Measurements from ENCODE around the gene CREBRF.
"Not testable (repeated sequence)": the region's sequence is repeated elsewhere in the genome, so short reads cannot be mapped to it uniquely, and the experiment has no call there.

CREBRF gene

DNA sequence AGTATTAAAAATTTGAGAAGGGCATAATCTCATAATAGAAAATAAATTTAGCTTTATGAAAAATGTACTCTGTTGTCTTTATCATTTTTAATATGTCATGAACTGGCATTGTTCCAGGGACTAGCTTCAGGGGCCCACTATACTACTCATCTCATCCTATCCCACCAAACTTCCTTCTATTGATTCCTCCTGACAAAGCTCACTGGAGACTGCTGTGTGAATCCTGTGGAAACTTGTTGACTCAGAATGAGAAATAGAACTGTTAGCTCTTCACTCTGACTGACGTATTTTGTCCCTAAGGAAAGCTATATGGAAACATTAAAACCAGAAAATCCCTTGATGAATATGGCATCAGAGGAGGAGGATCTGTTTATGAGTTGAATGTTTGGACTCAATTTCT is 58.4 kb downstream of the CREBRF start:
- Histone ChIP-seq H2AFZ (ENCODE audit: low read length) (no peak overlapping the region), H3K9ac (ENCODE audit: low read length) (no peak overlapping the region), H3K79me2 (ENCODE audit: low read length) (no peaks in the 10 kb centered on the region), H3K27me3 (replicated peaks; ENCODE audit: insufficient read depth, low read length) (no peaks in the 10 kb centered on the region), H3K36me3 (replicated peaks; ENCODE audit: insufficient read depth, low read length) (no peaks in the 10 kb centered on the region), H3K4me2 (ENCODE audit: low read depth, low read length) (no peak overlapping the region), H3K9me3 (replicated peaks; ENCODE audit: insufficient read depth, low read length) (no peaks in the 10 kb centered on the region), H3K4me1 (ENCODE audit: low read length) (no peaks in the 10 kb centered on the region), H3K27ac (ENCODE audit: low read length) (no peak overlapping the region), H4K20me1 (ENCODE audit: insufficient read depth, low read length) (no peaks in the 10 kb centered on the region), H3K4me3 (ENCODE audit: low read length) (no peak overlapping the region), H3F3A (ENCODE audit: insufficient read depth, low read length) (no peaks in the 10 kb centered on the region), H3K9me2 (replicated peaks; ENCODE audit: insufficient read depth, low read length) (no peaks in the 10 kb centered on the region)
- no peak for DNase-seq
- TF ChIP-seq, protein P1, sequence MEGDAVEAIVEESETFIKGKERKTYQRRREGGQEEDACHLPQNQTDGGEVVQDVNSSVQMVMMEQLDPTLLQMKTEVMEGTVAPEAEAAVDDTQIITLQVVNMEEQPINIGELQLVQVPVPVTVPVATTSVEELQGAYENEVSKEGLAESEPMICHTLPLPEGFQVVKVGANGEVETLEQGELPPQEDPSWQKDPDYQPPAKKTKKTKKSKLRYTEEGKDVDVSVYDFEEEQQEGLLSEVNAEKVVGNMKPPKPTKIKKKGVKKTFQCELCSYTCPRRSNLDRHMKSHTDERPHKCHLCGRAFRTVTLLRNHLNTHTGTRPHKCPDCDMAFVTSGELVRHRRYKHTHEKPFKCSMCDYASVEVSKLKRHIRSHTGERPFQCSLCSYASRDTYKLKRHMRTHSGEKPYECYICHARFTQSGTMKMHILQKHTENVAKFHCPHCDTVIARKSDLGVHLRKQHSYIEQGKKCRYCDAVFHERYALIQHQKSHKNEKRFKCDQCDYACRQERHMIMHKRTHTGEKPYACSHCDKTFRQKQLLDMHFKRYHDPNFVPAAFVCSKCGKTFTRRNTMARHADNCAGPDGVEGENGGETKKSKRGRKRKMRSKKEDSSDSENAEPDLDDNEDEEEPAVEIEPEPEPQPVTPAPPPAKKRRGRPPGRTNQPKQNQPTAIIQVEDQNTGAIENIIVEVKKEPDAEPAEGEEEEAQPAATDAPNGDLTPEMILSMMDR (IDR thresholded peaks at IDR 0.05; ENCODE audit: low read length) = no peak
- TF ChIP-seq EZH2 (optimal IDR thresholded peaks at IDR 0.05; ENCODE audit: low read depth, low read length) = no peak
- no peak for TF ChIP-seq EZH2phosphoT487 (IDR thresholded peaks at IDR 0.05; ENCODE audit: low read length)

DNA sequence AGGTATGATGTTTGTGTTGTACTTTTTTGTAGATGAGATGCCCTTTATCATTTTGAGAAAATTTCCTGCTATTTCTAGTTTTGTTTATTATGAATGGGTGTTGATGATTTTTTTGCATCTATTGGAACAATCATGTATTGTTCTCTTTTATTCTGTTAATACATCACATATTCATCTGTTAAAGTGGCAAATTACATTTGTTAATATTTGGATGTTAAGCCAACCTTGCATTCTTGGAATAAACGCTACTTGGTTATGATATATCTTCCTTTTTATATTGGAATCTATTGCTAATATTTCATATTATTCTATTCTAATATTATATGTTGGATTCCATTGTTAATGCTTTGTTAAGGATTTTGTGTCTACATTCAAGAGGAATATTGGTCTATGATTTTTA is 63.6 kb downstream of the CREBRF start:
- TF ChIP-seq, protein P1 (IDR thresholded peaks at IDR 0.05; ENCODE audit: low read length) = no peak
- TF ChIP-seq EZH2phosphoT487 (IDR thresholded peaks at IDR 0.05; ENCODE audit: low read length) = no peak
- TF ChIP-seq EZH2 (optimal IDR thresholded peaks at IDR 0.05; ENCODE audit: low read depth, low read length) = no peak
- no peaks in the 10 kb centered on the region for H3K4me1 ChIP-seq (ENCODE audit: low read length)

DNA sequence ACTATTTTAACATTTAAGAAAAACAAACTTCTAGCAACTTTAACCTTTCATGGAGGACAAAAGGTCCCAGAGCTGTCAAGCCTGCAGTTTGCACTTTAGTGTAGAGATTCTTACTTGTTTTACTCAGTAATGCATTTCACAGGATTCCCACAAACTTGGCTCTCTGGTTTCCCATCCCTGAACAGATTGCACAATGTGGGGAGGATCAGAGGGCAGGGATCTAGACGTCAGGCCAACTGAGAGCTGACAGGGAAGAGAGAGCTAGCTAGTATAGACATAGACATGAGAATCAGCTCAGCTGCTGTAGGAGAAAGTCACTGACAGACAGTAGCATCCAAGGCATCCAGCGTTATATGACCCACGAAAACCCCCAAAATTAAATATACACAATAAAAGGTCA is 67.3 kb downstream of the CREBRF start:
- no peak for DNase-seq
- no peaks in the 10 kb centered on the region for H3F3A ChIP-seq (ENCODE audit: insufficient read depth, low read length)

More for the DNA sequence above, 63.6 kb downstream of the CREBRF start:
- no peak for DNase-seq
- Histone ChIP-seq H3K27ac (ENCODE audit: low read length) (no peak overlapping the region), H3K27me3 (replicated peaks; ENCODE audit: insufficient read depth, low read length) (no peaks in the 10 kb centered on the region), H3K4me2 (ENCODE audit: low read depth, low read length) (no peak overlapping the region), H2AFZ (ENCODE audit: low read length) (no peak overlapping the region), H3K4me3 (ENCODE audit: low read length) (no peak overlapping the region), H3F3A (ENCODE audit: insufficient read depth, low read length) (no peaks in the 10 kb centered on the region), H3K79me2 (ENCODE audit: low read length) (no peaks in the 10 kb centered on the region), H3K36me3 (replicated peaks; ENCODE audit: insufficient read depth, low read length) (no peaks in the 10 kb centered on the region), H4K20me1 (ENCODE audit: insufficient read depth, low read length) (no peaks in the 10 kb centered on the region), H3K9me3 (replicated peaks; ENCODE audit: insufficient read depth, low read length) (no peaks in the 10 kb centered on the region), H3K9me2 (replicated peaks; ENCODE audit: insufficient read depth, low read length) (no peaks in the 10 kb centered on the region), H3K9ac (ENCODE audit: low read length) (no peak overlapping the region)

DNA sequence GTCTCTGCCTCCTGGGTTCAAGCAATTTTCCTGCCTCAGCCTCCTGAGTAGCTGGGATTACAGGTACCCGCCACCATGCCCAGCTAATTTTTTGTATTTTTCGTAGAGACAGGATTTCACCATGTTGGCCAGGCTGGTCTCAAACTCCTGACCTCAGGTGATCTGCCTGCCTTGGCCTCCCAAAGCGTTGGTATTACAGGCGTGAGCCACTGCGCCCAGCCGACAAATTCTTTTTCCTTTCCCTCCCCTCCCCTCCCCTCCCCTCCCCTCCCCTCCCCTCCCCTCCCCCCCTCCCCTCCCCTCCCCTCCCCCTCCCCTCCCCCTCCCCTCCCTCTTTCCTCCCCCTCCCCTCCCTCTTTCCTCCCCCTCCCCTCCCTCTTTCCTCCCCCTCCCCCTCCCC is 76.0 kb downstream of the CREBRF start:
- not testable (repeated sequence) for H3K9ac ChIP-seq (ENCODE audit: low read length); H3K27ac ChIP-seq (ENCODE audit: low read length); H4K20me1 ChIP-seq (ENCODE audit: insufficient read depth, low read length); H3K4me2 ChIP-seq (ENCODE audit: low read depth, low read length); H3K36me3 ChIP-seq (replicated peaks; ENCODE audit: insufficient read depth, low read length); H3K4me1 ChIP-seq (ENCODE audit: low read length); DNase-seq; H3K79me2 ChIP-seq (ENCODE audit: low read length); H3F3A ChIP-seq (ENCODE audit: insufficient read depth, low read length); H3K27me3 ChIP-seq (replicated peaks; ENCODE audit: insufficient read depth, low read length); H2AFZ ChIP-seq (ENCODE audit: low read length); H3K9me2 ChIP-seq (replicated peaks; ENCODE audit: insufficient read depth, low read length); H3K9me3 ChIP-seq (replicated peaks; ENCODE audit: insufficient read depth, low read length); H3K4me3 ChIP-seq (ENCODE audit: low read length)

More for the DNA sequence above, 67.3 kb downstream of the CREBRF start:
- Histone ChIP-seq H3K4me1 (ENCODE audit: low read length) (no peaks in the 10 kb centered on the region), H2AFZ (ENCODE audit: low read length) (no peak overlapping the region), H3K4me3 (ENCODE audit: low read length) (no peak overlapping the region), H4K20me1 (ENCODE audit: insufficient read depth, low read length) (no peaks in the 10 kb centered on the region), H3K36me3 (replicated peaks; ENCODE audit: insufficient read depth, low read length) (no peaks in the 10 kb centered on the region), H3K9ac (ENCODE audit: low read length) (no peak overlapping the region), H3K79me2 (ENCODE audit: low read length) (no peaks in the 10 kb centered on the region), H3K9me3 (replicated peaks; ENCODE audit: insufficient read depth, low read length) (no peaks in the 10 kb centered on the region), H3K4me2 (ENCODE audit: low read depth, low read length) (no peak overlapping the region), H3K9me2 (replicated peaks; ENCODE audit: insufficient read depth, low read length) (no peaks in the 10 kb centered on the region), H3K27me3 (replicated peaks; ENCODE audit: insufficient read depth, low read length) (no peaks in the 10 kb centered on the region), H3K27ac (ENCODE audit: low read length) (no peak overlapping the region)
- TF ChIP-seq EZH2phosphoT487 (IDR thresholded peaks at IDR 0.05; ENCODE audit: low read length) = no peak

Measured in MM.1S (cell line).